ENCODE results near the gene ATP5MC3.
"Not testable (repeated sequence)": the region's sequence is repeated elsewhere in the genome, so short reads cannot be mapped to it uniquely, and the experiment has no call there.

ATP5MC3 gene

GRCh38 chr2:175181104-175181876 is at the start of gene ATP5MC3:
TSS of gene ATP5MC3 (minus strand) at chr2:175181710. CDS start at chr2:175181393, 317 bp downstream.
- peak; percentile 98 for DNase-seq

DNA sequence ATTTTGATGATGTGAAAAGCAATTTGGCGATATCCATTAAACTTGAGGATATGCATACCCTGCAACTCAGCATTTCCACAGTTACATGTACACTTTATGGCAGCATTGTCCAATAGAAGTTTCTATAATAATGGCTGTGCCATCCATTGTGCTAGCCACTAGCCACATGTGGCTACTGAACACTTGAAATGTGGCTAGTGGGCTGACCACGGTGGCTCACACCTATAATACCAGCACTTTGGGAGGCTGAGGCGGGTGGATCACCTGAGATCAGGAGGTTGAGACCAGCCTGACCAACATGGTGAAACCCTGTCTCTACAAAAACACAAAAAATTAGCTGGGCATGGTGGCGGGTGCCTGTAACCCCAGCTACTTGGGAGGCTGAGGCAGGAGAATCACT is 47.1 kb upstream of the ATP5MC3 start:
- not testable (repeated sequence) for DNase-seq

- DNase-seq, result no peak
Observed at GRCh38 chr2:175228179-175228578, 46.7 kb upstream of the ATP5MC3 start.

DNA sequence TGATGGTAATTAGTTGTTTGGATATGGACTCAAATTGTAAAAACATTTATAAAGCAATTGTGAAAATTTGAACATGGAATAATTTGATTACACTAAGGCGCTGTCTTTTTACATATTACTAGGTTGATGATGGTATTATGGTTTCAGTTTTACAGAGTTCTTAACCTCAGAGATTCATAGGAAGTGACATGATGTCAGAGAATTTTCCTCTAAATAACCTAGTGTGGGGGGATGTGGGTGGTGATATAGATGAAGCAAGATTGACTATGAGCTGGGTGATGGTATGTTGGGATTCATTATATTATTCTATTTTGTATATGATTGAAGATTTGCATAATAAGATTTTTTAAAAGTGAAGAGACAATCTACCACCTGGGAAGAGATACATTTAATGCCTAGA is 45.9 kb upstream of the ATP5MC3 start:
- no peak for DNase-seq

DNA sequence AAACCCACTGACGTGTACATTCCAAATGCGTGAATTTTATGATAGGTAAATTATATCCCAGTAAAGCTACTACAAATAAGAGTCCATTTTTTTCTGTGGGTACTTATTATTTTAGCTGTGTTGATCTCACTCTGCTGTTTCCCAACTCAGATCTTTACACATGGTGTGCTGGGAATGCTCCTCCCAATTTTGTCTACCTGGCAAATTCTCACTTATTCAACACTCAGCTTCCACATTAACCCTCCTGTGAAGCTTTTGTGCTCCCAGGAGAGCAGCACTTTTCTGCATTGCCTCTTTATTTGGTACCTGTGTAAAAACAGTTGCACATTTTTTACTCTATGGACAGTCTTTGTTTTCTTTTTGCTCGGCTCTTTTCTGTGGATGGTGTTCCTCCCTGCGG is 38.6 kb upstream of the ATP5MC3 start:
- no peak for DNase-seq

DNA sequence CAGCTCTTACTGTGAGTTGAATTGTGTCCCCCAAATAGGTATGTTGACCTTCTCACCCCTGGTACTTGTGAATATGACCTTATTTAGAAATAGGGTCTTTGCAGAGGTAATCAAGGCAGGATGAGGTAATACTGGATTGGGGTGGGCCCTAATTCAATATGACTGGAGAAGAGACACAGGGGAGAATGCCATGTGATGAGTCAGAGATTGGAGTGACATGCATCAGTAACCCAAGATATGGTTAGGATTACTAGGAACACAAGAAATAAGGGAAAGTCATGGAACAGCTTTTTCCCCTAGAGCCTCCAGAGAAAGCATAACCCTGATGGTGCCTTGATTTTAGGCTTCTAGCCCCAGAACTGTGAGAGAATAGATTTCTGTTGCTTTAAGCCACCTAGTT is 37.0 kb upstream of the ATP5MC3 start:
- DNase-seq, result no peak

DNA sequence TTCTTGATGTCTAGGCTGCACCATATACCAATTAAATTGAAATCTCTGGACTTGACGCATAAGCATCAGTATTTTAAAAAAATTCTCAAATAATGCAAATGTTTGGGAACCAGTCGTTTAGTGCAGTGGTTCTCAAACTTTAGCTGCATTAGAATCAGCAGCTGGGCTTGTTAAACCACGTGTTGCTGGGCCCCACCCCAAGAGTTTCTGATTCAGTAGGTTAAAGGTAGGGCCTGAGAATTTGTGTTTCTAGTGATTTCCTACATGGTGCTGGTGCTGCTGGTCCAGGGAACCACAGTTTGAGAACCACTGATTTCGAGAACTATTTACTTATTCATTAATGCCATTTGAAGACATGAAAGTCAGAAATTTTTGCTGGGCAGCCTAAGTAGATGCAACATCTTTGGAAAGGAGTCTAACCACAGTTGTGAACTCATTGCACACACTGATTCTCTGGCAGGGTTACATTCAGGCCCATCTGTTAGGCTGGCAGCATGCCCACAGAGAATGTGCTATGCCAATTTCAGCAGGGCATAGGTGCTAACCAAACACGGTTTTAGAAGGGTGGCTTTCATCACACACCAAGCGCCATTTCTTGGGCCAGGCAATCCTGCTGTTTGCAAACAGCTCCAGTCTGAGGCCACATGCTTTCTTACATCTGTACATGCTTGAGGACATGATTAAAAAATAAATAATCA is 26.4 kb upstream of the ATP5MC3 start:
- no peak for DNase-seq

- no peak for DNase-seq
Observed at GRCh38 chr2:175206866-175207265, 25.4 kb upstream of the ATP5MC3 start.

- DNase-seq, result no peak
Observed at GRCh38 chr2:175205523-175205922, 24.0 kb upstream of the ATP5MC3 start.

DNA sequence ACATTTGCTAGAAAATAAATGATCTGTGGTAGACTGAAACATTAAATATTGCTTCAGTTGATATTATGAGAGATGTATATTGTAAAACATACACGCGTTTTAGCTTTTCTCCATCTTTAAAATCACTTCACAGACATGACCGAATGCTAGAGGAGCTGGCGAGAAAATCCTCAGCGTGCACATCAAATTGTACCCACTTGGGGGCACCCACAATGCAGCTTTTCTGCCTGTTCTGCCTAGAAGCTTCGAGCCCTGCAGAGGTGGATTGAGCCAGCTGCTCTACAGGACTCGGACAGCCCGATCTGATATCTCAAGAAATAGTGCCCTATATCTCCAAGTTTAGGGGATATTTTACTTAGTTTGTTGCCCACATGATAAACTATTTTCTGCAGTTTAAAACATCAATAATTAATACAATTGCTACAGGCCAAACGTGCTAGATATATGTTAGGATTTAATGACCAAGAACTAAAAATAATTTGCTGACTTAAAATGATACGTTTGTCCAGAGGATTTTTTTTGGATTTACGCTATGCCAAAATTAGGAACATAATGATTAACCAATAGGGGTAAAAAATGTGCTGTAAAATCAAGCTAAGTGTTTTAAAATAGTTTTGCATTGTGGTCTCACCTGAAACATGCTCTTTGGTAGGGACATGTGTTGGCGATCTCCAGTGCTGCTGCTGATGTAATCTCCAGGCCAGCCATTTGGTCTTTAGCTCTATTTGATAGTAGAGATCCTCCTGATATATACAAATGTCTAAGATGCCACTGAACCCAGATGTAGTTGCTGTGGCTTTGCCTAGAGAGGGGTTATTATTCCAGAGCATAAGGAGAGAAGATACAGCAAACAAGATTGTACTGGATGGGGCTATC is 22.3 kb upstream of the ATP5MC3 start:
- DNase-seq, result peak; percentile 43

GRCh38 chr2:175195012-175195411 is 13.5 kb upstream of the ATP5MC3 start:
- no peak for DNase-seq

- DNase-seq, result no peak
Observed at GRCh38 chr2:175188761-175189160, 7.3 kb upstream of the ATP5MC3 start.

DNA sequence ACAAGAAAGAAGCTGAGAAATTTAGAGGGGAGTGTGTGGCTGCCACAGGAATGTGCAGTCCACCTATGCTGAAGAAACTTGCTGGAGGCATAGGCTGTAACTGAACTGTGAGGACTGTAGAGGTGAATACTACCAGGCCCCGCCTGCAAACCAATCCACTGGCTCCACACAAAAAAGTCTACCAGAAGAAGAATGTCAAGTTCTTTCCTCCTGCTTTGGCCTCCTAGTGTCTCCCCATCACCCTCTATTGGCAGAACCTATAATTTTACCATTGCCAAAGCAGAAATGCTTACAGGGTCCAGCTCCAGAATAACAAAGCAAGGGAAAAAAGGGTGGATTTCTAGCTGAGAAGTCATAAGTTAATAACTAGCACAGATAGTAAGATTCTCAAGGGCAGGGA is 5.9 kb upstream of the ATP5MC3 start:
- DNase-seq, result peak; percentile 64

DNA sequence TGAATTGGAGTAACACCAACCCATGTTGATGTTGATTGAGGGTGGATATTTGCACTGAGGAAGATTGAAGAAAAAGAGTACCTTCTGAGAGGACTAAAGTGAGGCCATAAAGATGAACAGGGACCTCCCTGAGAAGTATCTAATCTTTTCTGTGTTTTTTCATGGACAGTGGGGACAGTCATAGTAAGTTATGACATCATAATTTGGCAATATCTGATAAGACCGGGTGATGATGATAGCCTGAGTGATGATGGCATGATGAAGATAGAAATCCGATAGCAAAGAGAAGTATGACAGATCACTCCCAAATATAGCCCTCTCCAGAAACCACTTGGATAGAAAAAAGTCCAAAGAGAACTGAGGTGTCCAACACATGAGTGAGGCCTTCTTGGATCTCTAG is 2.2 kb upstream of the ATP5MC3 start:
- no peak for DNase-seq

- DNase-seq, result no peak
Observed at GRCh38 chr2:175181877-175182308, 383 bp upstream of the ATP5MC3 start.

DNA sequence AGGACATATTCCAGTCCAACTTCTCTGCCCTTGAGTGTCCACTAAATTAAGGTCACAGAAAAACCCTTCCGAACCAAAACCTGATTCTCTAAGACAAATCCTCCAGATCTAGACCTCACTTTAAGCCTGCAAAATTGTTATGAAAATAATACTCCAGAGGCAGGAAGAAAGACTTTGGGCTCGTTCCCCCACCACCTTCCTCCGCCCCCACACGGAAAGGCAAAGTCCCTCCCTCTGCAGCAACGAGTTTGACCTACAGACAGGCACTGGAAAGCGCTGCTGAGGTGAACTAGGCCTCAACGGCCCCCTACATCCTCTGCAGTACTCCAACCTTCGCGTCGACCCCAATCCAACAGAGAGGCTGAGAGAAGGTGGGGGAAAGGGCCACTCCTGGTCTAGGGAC is 808 bp downstream of the ATP5MC3 start:
- DNase-seq, result peak; percentile 69

- DNase-seq, result no peak
Observed at GRCh38 chr2:175176624-175177023, 4.9 kb downstream of the ATP5MC3 start.

DNA sequence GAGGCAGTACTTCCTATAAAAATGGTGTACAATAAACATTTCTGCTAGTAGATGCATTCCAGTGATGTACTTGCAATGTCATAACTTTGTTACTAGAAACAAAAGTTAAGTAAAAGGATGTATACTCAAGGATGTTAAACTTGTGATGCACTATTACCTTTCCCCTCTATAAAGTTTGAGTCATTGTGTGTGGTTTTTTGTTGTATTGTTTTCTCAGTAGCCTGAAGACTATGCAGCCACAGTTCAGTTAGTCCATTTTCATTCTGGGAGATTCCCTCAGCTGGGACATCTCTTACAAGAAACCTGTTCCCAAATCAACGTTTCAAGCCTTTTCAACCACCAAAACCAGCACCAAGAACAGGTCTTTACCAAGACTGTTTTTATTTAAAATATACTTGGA is 5.6 kb downstream of the ATP5MC3 start:
- DNase-seq, result no peak

DNA sequence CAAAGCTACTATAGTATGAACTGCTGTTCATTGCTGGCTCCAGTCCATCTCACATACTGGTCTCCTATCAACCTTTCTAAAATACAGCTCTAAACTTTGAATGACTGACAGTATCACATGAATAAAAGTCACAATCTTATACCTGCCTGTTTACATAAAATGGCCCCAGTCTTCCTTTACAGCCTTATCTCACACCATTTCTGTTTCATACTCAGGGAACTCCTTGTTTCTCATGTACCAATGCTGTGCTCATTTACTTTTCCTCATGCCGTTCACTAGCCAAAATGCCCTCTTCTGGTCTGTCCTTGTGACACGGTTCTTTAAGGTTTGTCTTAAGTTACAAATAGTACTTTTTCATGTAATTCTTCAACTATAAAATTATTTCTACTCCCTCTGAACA is 6.2 kb downstream of the ATP5MC3 start:
- DNase-seq, result no peak

- DNase-seq, result no peak
Observed at GRCh38 chr2:175170659-175171304, 10.7 kb downstream of the ATP5MC3 start.

GRCh38 chr2:175169191-175169590 is 12.3 kb downstream of the ATP5MC3 start:
- no peak for DNase-seq

GRCh38 chr2:175168564-175168945 is 13.0 kb downstream of the ATP5MC3 start:
- no peak for DNase-seq

Measured in hematopoietic multipotent progenitor cell treated with erythropoietin and hydrocortisone succinate and interleukin-3 and kit ligand, for 8 days (in vitro differentiated cells).